OCI-LY7 (cell line): ENCODE results near the gene ATE1. TPM values are rescaled to one million over a fixed set of nuclear protein-coding genes. Genes with fewer than 3 reads are reported as not detected.

ENCODE experiments used
- BruUV-seq: library from RNA; stranded (reverse); fragments of 400-500 nt; replicated peaks from 2 replicates; lab custom pipeline; 2021; lab: Mats Ljungman, UMichigan
- CTCF ChIA-PET: fragments of 300-600 bp; sonication (Branson Sonifier 250); formaldehyde crosslinking; loops from one replicate; lab custom pipeline; 2022; ENCODE audit warnings: antibody characterized with exemption; ENCODE audit not compliant: unreplicated experiment; lab: Charles Lee
- POLR2A ChIA-PET: fragments of 300-600 bp; sonication (Branson Sonifier 250); formaldehyde crosslinking; loops from one replicate; lab custom pipeline; 2022; ENCODE audit warnings: antibody characterized with exemption; lab: Charles Lee
- DNase-seq: peaks from one replicate; pipeline ENCODE4 v3.0.0-alpha.2; 2015; ENCODE audit warnings: low spot score
- H2AFZ ChIP-seq: fragments of 200-600 bp; sonication (generic), shearing (Covaris generic); 2 replicates; pipeline ENCODE4 v1.6.1; 2014; ENCODE audit warnings: mild to moderate bottlenecking, antibody characterized with exemption, low read length, moderate library complexity
- H3K27ac ChIP-seq: fragments of 200-600 bp; sonication (generic); 2 replicates; pipeline ENCODE4 v1.5.1; 2014; ENCODE audit warnings: mixed run types, low read depth, mild to moderate bottlenecking, moderate library complexity, low read length, inconsistent platforms; ENCODE audit not compliant: poor library complexity, severe bottlenecking
- H3K36me3 ChIP-seq: fragments of 200-600 bp; sonication (generic); 2 replicates; pipeline ENCODE4 v1.6.1; 2014; ENCODE audit warnings: mild to moderate bottlenecking, antibody characterized with exemption, low read length, moderate library complexity, mixed read lengths; ENCODE audit not compliant: insufficient read depth
- H3K4me1 ChIP-seq: fragments of 200-600 bp; sonication (generic); 2 replicates; pipeline ENCODE4 v1.5.1; 2014; ENCODE audit warnings: mild to moderate bottlenecking, low read length; ENCODE audit not compliant: insufficient read depth, poor library complexity, severe bottlenecking
- H3K4me2 ChIP-seq: fragments of 200-600 bp; sonication (generic); 2 replicates; pipeline ENCODE4 v1.6.1; 2014; ENCODE audit warnings: mild to moderate bottlenecking, low read length
- H3K4me3 ChIP-seq: fragments of 200-600 bp; sonication (generic); 2 replicates; pipeline ENCODE4 v1.5.1; 2014; ENCODE audit warnings: mild to moderate bottlenecking, low read depth, low read length; ENCODE audit not compliant: poor library complexity, severe bottlenecking
- H3K79me2 ChIP-seq: fragments of 200-600 bp; sonication (generic); 2 replicates; pipeline ENCODE4 v1.6.1; 2016; ENCODE audit warnings: low read depth, mild to moderate bottlenecking, low read length, moderate library complexity, mixed read lengths; ENCODE audit not compliant: insufficient read depth
- H3K9me2 ChIP-seq: fragments of 200-600 bp; sonication (generic); 2 replicates; pipeline ENCODE4 v1.6.1; 2016; ENCODE audit warnings: mild to moderate bottlenecking, low read length, mixed read lengths; ENCODE audit not compliant: insufficient read depth
- H3K9me3 ChIP-seq: fragments of 200-600 bp; sonication (generic); 2 replicates; pipeline ENCODE4 v1.6.1; 2014; ENCODE audit warnings: mild to moderate bottlenecking, mixed run types, low read length, mixed read lengths
- H4K20me1 ChIP-seq: fragments of 200-600 bp; sonication (generic); 2 replicates; pipeline ENCODE4 v1.6.1; 2014; ENCODE audit warnings: mild to moderate bottlenecking, antibody characterized with exemption, low read length, moderate library complexity, mixed read lengths; ENCODE audit not compliant: insufficient read depth
- CTCF ChIP-seq: fragments of 200-600 bp; sonication (generic); conservative IDR thresholded peaks from 2 replicates; pipeline ENCODE4 v1.5.1; 2014; ENCODE audit warnings: mild to moderate bottlenecking, antibody characterized with exemption, low read length, moderate library complexity, mixed read lengths
- EZH2phosphoT487 ChIP-seq: fragments of 200-600 bp; sonication (generic); IDR thresholded peaks from 2 replicates; pipeline ENCODE4 v1.6.1; 2018; ENCODE audit warnings: low read depth, borderline replicate concordance, mild to moderate bottlenecking, mixed run types, antibody characterized with exemption, low read length, moderate library complexity, mixed read lengths
- intact Hi-C: fragments of 100-400 bp; cut with micrococcal nuclease; formaldehyde crosslinking; loops from one replicate; pipeline ENCODE4 v1.10.0; 2022; ENCODE audit not compliant: unreplicated experiment
- total RNA-seq, 2 experiments: library from RNA; depleted of rRNA in 1 of 2; stranded (reverse); fragments of >200 nt in 1 of 2; shearing (Covaris generic) in 1 of 2; gene quantifications; 2 replicates each; pipeline ENCODE4 v1.2.3, GENCODE V29; 2014 to 2022

The ATE1 gene
- total RNA-seq, 2 experiments from 2014 or later = 14.8 to 44.7 TPM

GRCh38 chr10:121956111-121957061 is 28.6 kb upstream of the ATE1 start:
- POLR2A ChIA-PET = interaction anchor here (1.2 kb wide), 1 partner anchor 12 kb away, joined by 3 read pairs; no protein-coding TSS in a partner anchor

GRCh38 chr10:121952226-121952625 is 24.4 kb upstream of the ATE1 start:
- POLR2A ChIA-PET = no interaction called here
- intact Hi-C loops = no loop called here

More at GRCh38 chr10:121956111-121957061, 28.6 kb upstream of the ATE1 start:
- Histone ChIP-seq H3K9me2 (no peaks in the 10 kb centered on the region), H2AFZ (no peak overlapping the region), H3K79me2 (no peaks in the 10 kb centered on the region), H3K27ac (no peak overlapping the region), H4K20me1 (no peaks in the 10 kb centered on the region), H3K4me3 (no peak overlapping the region), H3K9me3 (no peaks in the 10 kb centered on the region), H3K4me1 (no peaks in the 10 kb centered on the region), H3K36me3 (peaks cover 50% of the 10 kb centered on the region), H3K4me2 (no peak overlapping the region)
- intact Hi-C loops = no loop called here
- TF ChIP-seq EZH2phosphoT487 (no peak), CTCF (no peak)
- no peak for DNase-seq
- BruUV-seq = no TSS peak
- CTCF ChIA-PET = no interaction called here

More at GRCh38 chr10:121952226-121952625, 24.4 kb upstream of the ATE1 start:
- no peak overlapping the region for H3K4me2 ChIP-seq
- DNase-seq = no peak
- H3K9me2 ChIP-seq = no peaks in the 10 kb centered on the region
- TF ChIP-seq EZH2phosphoT487 (no peak), CTCF (no peak)
- no peak overlapping the region for H2AFZ ChIP-seq
- H3K4me1 ChIP-seq = no peaks in the 10 kb centered on the region
- no peak overlapping the region for H3K27ac ChIP-seq
- H3K4me3 ChIP-seq = no peak overlapping the region
- H3K9me3 ChIP-seq = no peaks in the 10 kb centered on the region
- CTCF ChIA-PET = no interaction called here
- no peaks in the 10 kb centered on the region for H3K79me2 ChIP-seq
- peaks cover 18% of the 10 kb centered on the region for H3K36me3 ChIP-seq
- no TSS peak for BruUV-seq
- H4K20me1 ChIP-seq = no peaks in the 10 kb centered on the region
